ENCODE measurements around the gene ANKRD33.
A peak's percentile ranks its signal among the peaks of the same experiment; 100 is the strongest.

The ANKRD33 gene

GRCh38 chr12:51897181-51897580 lies 9.3 kb downstream of the ANKRD33 start:
- no peaks in the 10 kb centered on the region for H3K4me1 ChIP-seq (ENCODE audit: control insufficient read depth in 1 of 2, insufficient read depth in 2 of 2, low read length in 2 of 2)
- no peaks in the 10 kb centered on the region for H3K27me3 ChIP-seq (ENCODE audit: low read depth, low read length)
- no peak overlapping the region for H3K4me3 ChIP-seq (ENCODE audit: low read depth in 1 of 2, low read length in 2 of 2)
- H3K27ac ChIP-seq (ENCODE audit: low read length): no peak overlapping the region
- no peaks in the 10 kb centered on the region for H3K36me3 ChIP-seq (ENCODE audit: control insufficient read depth in 1 of 2, insufficient read depth in 2 of 2, low read length in 2 of 2)
- no peaks in the 10 kb centered on the region for H3K9me3 ChIP-seq (ENCODE audit: control insufficient read depth in 1 of 2, low read length in 2 of 2)

- H3K36me3 ChIP-seq (ENCODE audit: control insufficient read depth in 1 of 2, insufficient read depth in 2 of 2, low read length in 2 of 2): no peaks in the 10 kb centered on the region
- H3K4me3 ChIP-seq (ENCODE audit: low read depth in 1 of 2, low read length in 2 of 2): no peak overlapping the region
- H3K27me3 ChIP-seq (ENCODE audit: low read depth, low read length): no peaks in the 10 kb centered on the region
- no peak overlapping the region for H3K27ac ChIP-seq (ENCODE audit: low read length)
- no peaks in the 10 kb centered on the region for H3K4me1 ChIP-seq (ENCODE audit: control insufficient read depth in 1 of 2, insufficient read depth in 2 of 2, low read length in 2 of 2)
- no peaks in the 10 kb centered on the region for H3K9me3 ChIP-seq (ENCODE audit: control insufficient read depth in 1 of 2, low read length in 2 of 2)
Measured at GRCh38 chr12:51898506-51898905, 10.6 kb downstream of the ANKRD33 start.

GRCh38 chr12:51898937-51899336 lies 11.0 kb downstream of the ANKRD33 start:
- Histone ChIP-seq H3K9me3 (ENCODE audit: control insufficient read depth in 1 of 2, low read length in 2 of 2) (no peaks in the 10 kb centered on the region), H3K36me3 (ENCODE audit: control insufficient read depth in 1 of 2, insufficient read depth in 2 of 2, low read length in 2 of 2) (no peaks in the 10 kb centered on the region), H3K27me3 (ENCODE audit: low read depth, low read length) (no peaks in the 10 kb centered on the region), H3K4me3 (ENCODE audit: low read depth in 1 of 2, low read length in 2 of 2) (no peak overlapping the region), H3K27ac (ENCODE audit: low read length) (no peak overlapping the region), H3K4me1 (ENCODE audit: control insufficient read depth in 1 of 2, insufficient read depth in 2 of 2, low read length in 2 of 2) (no peaks in the 10 kb centered on the region)

GRCh38 chr12:51900323-51900889 lies 12.5 kb downstream of the ANKRD33 start:
- no peak overlapping the region for H3K4me3 ChIP-seq (ENCODE audit: low read depth in 1 of 2, low read length in 2 of 2)
- H3K9me3 ChIP-seq (ENCODE audit: control insufficient read depth in 1 of 2, low read length in 2 of 2): no peaks in the 10 kb centered on the region
- no peaks in the 10 kb centered on the region for H3K36me3 ChIP-seq (ENCODE audit: control insufficient read depth in 1 of 2, insufficient read depth in 2 of 2, low read length in 2 of 2)
- no peaks in the 10 kb centered on the region for H3K27me3 ChIP-seq (ENCODE audit: low read depth, low read length)
- no peaks in the 10 kb centered on the region for H3K4me1 ChIP-seq (ENCODE audit: control insufficient read depth in 1 of 2, insufficient read depth in 2 of 2, low read length in 2 of 2)
- no peak overlapping the region for H3K27ac ChIP-seq (ENCODE audit: low read length)

GRCh38 chr12:51901121-51901817 lies 13.4 kb downstream of the ANKRD33 start:
- Histone ChIP-seq H3K9me3 (ENCODE audit: control insufficient read depth in 1 of 2, low read length in 2 of 2) (no peaks in the 10 kb centered on the region), H3K27ac (ENCODE audit: low read length) (no peak overlapping the region), H3K27me3 (ENCODE audit: low read depth, low read length) (no peaks in the 10 kb centered on the region), H3K4me1 (ENCODE audit: control insufficient read depth in 1 of 2, insufficient read depth in 2 of 2, low read length in 2 of 2) (no peaks in the 10 kb centered on the region), H3K36me3 (ENCODE audit: control insufficient read depth in 1 of 2, insufficient read depth in 2 of 2, low read length in 2 of 2) (no peaks in the 10 kb centered on the region), H3K4me3 (ENCODE audit: low read depth in 1 of 2, low read length in 2 of 2) (no peak overlapping the region)

- no peaks in the 10 kb centered on the region for H3K27me3 ChIP-seq (ENCODE audit: low read depth, low read length)
- H3K4me1 ChIP-seq (ENCODE audit: control insufficient read depth in 1 of 2, insufficient read depth in 2 of 2, low read length in 2 of 2): no peaks in the 10 kb centered on the region
- H3K9me3 ChIP-seq (ENCODE audit: control insufficient read depth in 1 of 2, low read length in 2 of 2): no peaks in the 10 kb centered on the region
- H3K27ac ChIP-seq (ENCODE audit: low read length): no peak overlapping the region
- H3K36me3 ChIP-seq (ENCODE audit: control insufficient read depth in 1 of 2, insufficient read depth in 2 of 2, low read length in 2 of 2): no peaks in the 10 kb centered on the region
- no peak overlapping the region for H3K4me3 ChIP-seq (ENCODE audit: low read depth in 1 of 2, low read length in 2 of 2)
Measured at GRCh38 chr12:51901881-51902280, 14.0 kb downstream of the ANKRD33 start.

GRCh38 chr12:51904951-51905470 lies 17.1 kb downstream of the ANKRD33 start:
- Histone ChIP-seq H3K36me3 (ENCODE audit: control insufficient read depth in 1 of 2, insufficient read depth in 2 of 2, low read length in 2 of 2) (no peaks in the 10 kb centered on the region), H3K27ac (ENCODE audit: low read length) (peak overlapping the region; percentile 90), H3K27me3 (ENCODE audit: low read depth, low read length) (peaks cover 6% of the 10 kb centered on the region), H3K9me3 (ENCODE audit: control insufficient read depth in 1 of 2, low read length in 2 of 2) (no peaks in the 10 kb centered on the region), H3K4me1 (ENCODE audit: control insufficient read depth in 1 of 2, insufficient read depth in 2 of 2, low read length in 2 of 2) (peaks cover 0 to 4% of the 10 kb centered on the region in 2 donors), H3K4me3 (ENCODE audit: low read depth in 1 of 2, low read length in 2 of 2) (peak overlapping the region in 1 of 2 donors; percentile 23)

- Histone ChIP-seq H3K36me3 (ENCODE audit: control insufficient read depth in 1 of 2, insufficient read depth in 2 of 2, low read length in 2 of 2) (no peaks in the 10 kb centered on the region), H3K27me3 (ENCODE audit: low read depth, low read length) (peaks cover 6% of the 10 kb centered on the region), H3K9me3 (ENCODE audit: control insufficient read depth in 1 of 2, low read length in 2 of 2) (no peaks in the 10 kb centered on the region), H3K27ac (ENCODE audit: low read length) (peak overlapping the region; percentile 90), H3K4me3 (ENCODE audit: low read depth in 1 of 2, low read length in 2 of 2) (peak overlapping the region; percentile 23 to 60), H3K4me1 (ENCODE audit: control insufficient read depth in 1 of 2, insufficient read depth in 2 of 2, low read length in 2 of 2) (peaks cover 0 to 10% of the 10 kb centered on the region in 2 donors)
Measured at GRCh38 chr12:51905471-51906429, 17.8 kb downstream of the ANKRD33 start.

GRCh38 chr12:51906430-51907082 lies 18.7 kb downstream of the ANKRD33 start:
- peaks cover 0 to 14% of the 10 kb centered on the region in 2 donors for H3K4me1 ChIP-seq (ENCODE audit: control insufficient read depth in 1 of 2, insufficient read depth in 2 of 2, low read length in 2 of 2)

GRCh38 chr12:51907083-51907855 lies 19.4 kb downstream of the ANKRD33 start, which contains the start of gene ACVRL1:
Gene ACVRL1, plus strand, starts transcription at chr12:51907504. Its CDS starts 4,971 bp downstream, at chr12:51912475.
- peaks cover 0 to 20% of the 10 kb centered on the region in 2 donors for H3K4me1 ChIP-seq (ENCODE audit: control insufficient read depth in 1 of 2, insufficient read depth in 2 of 2, low read length in 2 of 2)
- no peaks in the 10 kb centered on the region for H3K36me3 ChIP-seq (ENCODE audit: control insufficient read depth in 1 of 2, insufficient read depth in 2 of 2, low read length in 2 of 2)
- H3K27ac ChIP-seq (ENCODE audit: low read length): peak within 1 kb of the TSS; percentile 90
- no peaks in the 10 kb centered on the region for H3K9me3 ChIP-seq (ENCODE audit: control insufficient read depth in 1 of 2, low read length in 2 of 2)
- peaks cover 6% of the 10 kb centered on the region for H3K27me3 ChIP-seq (ENCODE audit: low read depth, low read length)
- peak within 1 kb of the TSS; percentile 60 to 75 for H3K4me3 ChIP-seq (ENCODE audit: low read depth in 1 of 2, low read length in 2 of 2)

More at GRCh38 chr12:51906430-51907082, 18.7 kb downstream of the ANKRD33 start:
- Histone ChIP-seq H3K36me3 (ENCODE audit: control insufficient read depth in 1 of 2, insufficient read depth in 2 of 2, low read length in 2 of 2) (no peaks in the 10 kb centered on the region), H3K27me3 (ENCODE audit: low read depth, low read length) (peaks cover 6% of the 10 kb centered on the region), H3K27ac (ENCODE audit: low read length) (peak overlapping the region; percentile 90), H3K4me3 (ENCODE audit: low read depth in 1 of 2, low read length in 2 of 2) (peak overlapping the region; percentile 60 to 75), H3K9me3 (ENCODE audit: control insufficient read depth in 1 of 2, low read length in 2 of 2) (no peaks in the 10 kb centered on the region)
